ENCODE results near the gene RSF1. TPM values are rescaled to one million over a fixed set of nuclear protein-coding genes. Genes with fewer than 3 reads are reported as not detected.
A peak's percentile ranks its signal among the peaks of the same experiment; 100 is the strongest.

The RSF1 gene
- total and polyA plus RNA-seq, 2 experiments from 2014 or later: 51.2 to 188 TPM

- Mint-ChIP-seq H3K27me3 (ENCODE audit: insufficient read depth, low read depth, poor library complexity) (no peaks in the 10 kb centered on the region), H3K27ac (no peak overlapping the region), H3K4me3 (no peak overlapping the region), H3K36me3 (ENCODE audit: low read depth) (peaks cover 85% of the 10 kb centered on the region), H3K9me3 (no peaks in the 10 kb centered on the region), H3K4me1 (no peaks in the 10 kb centered on the region)
- Histone ChIP-seq H3K79me2 (replicated peaks; ENCODE audit: insufficient read depth) (no peaks in the 10 kb centered on the region), H3K27ac (ENCODE audit: low read depth) (no peak overlapping the region), H3K27me3 (ENCODE audit: insufficient read depth) (no peaks in the 10 kb centered on the region), H3K9me2 (ENCODE audit: insufficient read depth) (no peaks in the 10 kb centered on the region), H3F3A (replicated peaks; ENCODE audit: low read depth) (0 out of 2 replicates have a peak, but pooled peaks cover 3% of the 10 kb centered on the region), H2AFZ (no peak overlapping the region), H4K20me1 (replicated peaks; ENCODE audit: insufficient read depth) (no peaks in the 10 kb centered on the region), H3K4me1 (ENCODE audit: insufficient read depth) (no peaks in the 10 kb centered on the region), H3K4me2 (no peak overlapping the region), H3K4me3 (no peak overlapping the region), H3K36me3 (ENCODE audit: insufficient read depth) (peaks cover 54% of the 10 kb centered on the region)
- ATAC-seq: peak; percentile 50; the same call in 2 of the 3 replicates
- TF ChIP-seq POLR2AphosphoS5 (IDR thresholded peaks at IDR 0.05; ENCODE audit: low read depth) (no peak), ZNF114 (CRISPR knock-in tag; IDR thresholded peaks at IDR 0.05) (no peak), CTCF (conservative IDR thresholded peaks at IDR 0.05; ENCODE audit: low read depth in 2 of 2) (peak; percentile 72 to 95), ZNF331 (CRISPR knock-in tag; IDR thresholded peaks at IDR 0.05; ENCODE audit: low read depth) (no peak), EZH2 (IDR thresholded peaks at IDR 0.05; ENCODE audit: low read depth, unreplicated experiment) (no peak)
- peak; percentile 92 for DNase-seq (ENCODE audit: low spot score)
Observed at GRCh38 chr11:77619576-77620198, 200.8 kb downstream of the RSF1 start.

- TF ChIP-seq NANOG (IDR thresholded peaks at IDR 0.05; ENCODE audit: borderline replicate concordance): no peak
- TF ChIP-seq CREB1 (CRISPR knock-in tag; IDR thresholded peaks at IDR 0.05; ENCODE audit: low read depth): no peak
- no peak for TF ChIP-seq JUNB (IDR thresholded peaks at IDR 0.05; ENCODE audit: unreplicated experiment)
- TF ChIP-seq ZNF114 (CRISPR knock-in tag; IDR thresholded peaks at IDR 0.05): no peak
- no peaks in the 10 kb centered on the region for H3K9me3 Mint-ChIP-seq
- no peak overlapping the region for H3K27ac Mint-ChIP-seq
- Histone ChIP-seq H2AFZ (no peak overlapping the region), H3K36me3 (ENCODE audit: insufficient read depth) (peaks cover 38% of the 10 kb centered on the region), H3F3A (replicated peaks; ENCODE audit: low read depth) (0 out of 2 replicates have a peak, but pooled peaks cover 3% of the 10 kb centered on the region), H3K4me2 (no peak overlapping the region), H3K79me2 (replicated peaks; ENCODE audit: insufficient read depth) (no peaks in the 10 kb centered on the region), H4K20me1 (replicated peaks; ENCODE audit: insufficient read depth) (no peaks in the 10 kb centered on the region), H3K4me1 (ENCODE audit: insufficient read depth) (no peaks in the 10 kb centered on the region), H3K27ac (ENCODE audit: low read depth) (no peak overlapping the region), H3K27me3 (ENCODE audit: insufficient read depth) (no peaks in the 10 kb centered on the region), H3K4me3 (no peak overlapping the region), H3K9me2 (ENCODE audit: insufficient read depth) (no peaks in the 10 kb centered on the region)
- ATAC-seq (no peak), DNase-seq (ENCODE audit: low spot score) (no peak)
- peaks cover 79% of the 10 kb centered on the region for H3K36me3 Mint-ChIP-seq (ENCODE audit: low read depth)
- H3K4me1 Mint-ChIP-seq: no peaks in the 10 kb centered on the region
- H3K4me3 Mint-ChIP-seq: no peak overlapping the region
- H3K27me3 Mint-ChIP-seq (ENCODE audit: insufficient read depth, low read depth, poor library complexity): no peaks in the 10 kb centered on the region
Observed at GRCh38 chr11:77617892-77618291, 202.6 kb downstream of the RSF1 start.

- no peaks in the 10 kb centered on the region for H3K9me2 ChIP-seq (ENCODE audit: insufficient read depth)
- H3K9me3 Mint-ChIP-seq: no peaks in the 10 kb centered on the region
- no peaks in the 10 kb centered on the region for H3K27me3 Mint-ChIP-seq (ENCODE audit: insufficient read depth, low read depth, poor library complexity)
- no peak for DNase-seq (ENCODE audit: low spot score)
- H3K4me1 Mint-ChIP-seq: no peaks in the 10 kb centered on the region
- no peak overlapping the region for H3K27ac ChIP-seq (ENCODE audit: low read depth)
- peaks cover 20% of the 10 kb centered on the region for H3K36me3 ChIP-seq (ENCODE audit: insufficient read depth)
- H3K4me1 ChIP-seq (ENCODE audit: insufficient read depth): no peaks in the 10 kb centered on the region
- H3K27me3 ChIP-seq (ENCODE audit: insufficient read depth): no peaks in the 10 kb centered on the region
- H3K27ac Mint-ChIP-seq: no peak overlapping the region
- no peak overlapping the region for H3K4me2 ChIP-seq
- H4K20me1 ChIP-seq (replicated peaks; ENCODE audit: insufficient read depth): no peaks in the 10 kb centered on the region
- peaks cover 35% of the 10 kb centered on the region for H3K36me3 Mint-ChIP-seq (ENCODE audit: low read depth)
- no peaks in the 10 kb centered on the region for H3K79me2 ChIP-seq (replicated peaks; ENCODE audit: insufficient read depth)
- no peak overlapping the region for H2AFZ ChIP-seq
- ATAC-seq: no peak
- H3K4me3 ChIP-seq: no peak overlapping the region
- H3K4me3 Mint-ChIP-seq: no peak overlapping the region
- H3F3A ChIP-seq (replicated peaks; ENCODE audit: low read depth): no peaks in the 10 kb centered on the region
- TF ChIP-seq EZH2phosphoT487 (IDR thresholded peaks at IDR 0.05; ENCODE audit: unreplicated experiment) (no peak), POLR2AphosphoS5 (IDR thresholded peaks at IDR 0.05; ENCODE audit: low read depth) (no peak), REST (IDR thresholded peaks at IDR 0.05; ENCODE audit: unreplicated experiment) (no peak)
Observed at GRCh38 chr11:77611921-77612320, 208.6 kb downstream of the RSF1 start.

Measured in GM23338 (cell line).